Stomach (tissue), 9 donors: ENCODE data around the gene PTPRU. TPM values are rescaled to one million over a fixed set of nuclear protein-coding genes. Genes with fewer than 3 reads are reported as not detected.

Experiments
- DNase-seq, 2 donors: peaks; one replicate each; pipeline versions ENCODE4 v3.0.0 to v3.0.0-alpha.2; 2013 to 2019
- H3K27ac ChIP-seq, 5 donors: fragments of 200-600 bp in 4 of 5; sonication (generic) in 4 of 5; one replicate each; pipeline ENCODE4 v1.5.1; 2013 to 2019; ENCODE audit warnings: mild to moderate bottlenecking in 1 of 5, moderate library complexity in 1 of 5
- H3K27me3 ChIP-seq, 3 donors: fragments of 200-600 bp; sonication (generic); one replicate each; pipeline ENCODE4 v1.5.1; 2017 to 2019; ENCODE audit warnings: mixed run types in 1 of 3
- H3K36me3 ChIP-seq, 4 donors: fragments of 200-600 bp; sonication (generic); 1 replicate in 3 of 4; 2 replicates in 1 of 4; pipeline ENCODE4 v1.5.1; 2016 to 2019
- H3K4me1 ChIP-seq, 4 donors: fragments of 200-600 bp; sonication (generic); one replicate each; pipeline ENCODE4 v1.5.1; 2016 to 2019
- H3K4me3 ChIP-seq, 4 donors: fragments of 200-600 bp; sonication (generic) in 3 of 4; one replicate each; pipeline ENCODE4 v1.5.1; 2016 to 2019; ENCODE audit warnings: mild to moderate bottlenecking in 1 of 4
- H3K9me3 ChIP-seq, 4 donors: fragments of 200-600 bp; sonication (generic); one replicate each; pipeline ENCODE4 v1.5.1; 2016 to 2019
- EP300 ChIP-seq: sonication (generic); formaldehyde crosslinking; IDR thresholded peaks from one replicate; pipeline ENCODE4 v1.6.1; 2017; ENCODE audit warnings: antibody characterized with exemption
- POLR2A ChIP-seq, 4 donors: fragments of 450-650 bp; IDR thresholded peaks; one replicate each; pipeline ENCODE4 v1.6.1; 2016; ENCODE audit warnings: antibody characterized with exemption in 4 of 4, control low read depth in 2 of 4, mild to moderate bottlenecking in 1 of 4, moderate library complexity in 1 of 4
- POLR2AphosphoS5 ChIP-seq, 3 donors: sonication (generic); formaldehyde crosslinking; IDR thresholded peaks; one replicate each; pipeline ENCODE4 v1.6.1; 2016; ENCODE audit warnings: antibody characterized with exemption in 3 of 3
- WGBS, 5 donors: extraction: QIAGEN DNeasy Blood & Tissue Kit in 3 of 5; methylation state at CpG; one replicate each; pipeline versions ENCODE4 v1.1.5 to v1.1.7; 2013 to 2018; 5-methylcytosine and 5-hydroxymethylcytosine counted together
- intact Hi-C: fragments of 100-400 bp; cut with DNase I; formaldehyde crosslinking; loops from one replicate; pipeline ENCODE4 v1.15.1; 2023; ENCODE audit warnings: low total_unique reads
- polyA plus RNA-seq, 3 donors: library from polyadenylated mRNA; stranded (reverse); fragments of 200-250 nt; gene quantifications; one replicate each; pipeline ENCODE4 v1.2.3, GENCODE V29; 2013
- total RNA-seq, 5 donors: library from RNA; depleted of rRNA; stranded (reverse); fragments of >200 nt; gene quantifications; one replicate each; pipeline versions ENCODE4 v1.1.0 to v1.2.3, GENCODE V29; 2014 to 2016
- TF ChIP-seq, protein P1 (sequence below), 7 experiments: fragments of 450-650 bp in 4 of 7; fragments of 200-600 bp in 3 of 7; sonication (generic) in 3 of 7; IDR thresholded peaks; one replicate each; pipeline ENCODE4 v1.5.1; 2016 to 2019; ENCODE audit warnings: antibody characterized with exemption in 7 of 7, control low read depth in 2 of 7, mild to moderate bottlenecking in 1 of 7
- donor health status: healthy with polysubstance abuse.
- donor health status: Bipolar disorder and iron deficiency.
- donor health status: healthy.

The PTPRU gene
- total and polyA plus RNA-seq, 8 donors = 0.29 to 17.5 (median 6.2) TPM

DNA sequence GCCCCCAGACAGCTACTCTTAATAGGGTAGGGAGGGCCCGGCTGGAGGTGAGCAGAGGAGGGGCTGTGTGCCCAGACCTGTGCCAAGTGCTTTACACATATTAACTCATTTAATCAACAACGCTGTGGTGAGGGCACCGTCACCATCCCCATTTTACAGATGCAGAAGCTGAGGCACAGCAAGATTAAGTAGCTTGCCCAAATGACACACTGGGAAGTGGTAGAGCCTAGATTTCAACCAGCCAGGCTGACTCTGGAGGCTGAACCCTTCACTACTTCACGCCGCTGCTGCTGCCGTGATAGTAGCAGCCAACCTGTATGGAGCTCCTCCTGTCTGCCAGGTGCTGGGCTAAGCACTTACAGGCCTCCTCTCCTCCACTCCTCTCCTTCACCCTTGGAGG is 127.2 kb downstream of the PTPRU start:
- Histone ChIP-seq H3K9me3 (peaks cover 0 to 9% (median 2%) of the 10 kb centered on the region in 4 donors), H3K27ac (no peak overlapping the region), H3K36me3 (no peaks in the 10 kb centered on the region), H3K4me1 (no peaks in the 10 kb centered on the region), H3K4me3 (no peak overlapping the region), H3K27me3 (peaks cover 0 to 39% (median 6%) of the 10 kb centered on the region in 3 donors)
- TF ChIP-seq EP300 (no peak), POLR2A (IDR thresholded peaks at IDR 0.05) (no peak), POLR2AphosphoS5 (IDR thresholded peaks at IDR 0.05) (no peak)
- TF ChIP-seq, protein P1, sequence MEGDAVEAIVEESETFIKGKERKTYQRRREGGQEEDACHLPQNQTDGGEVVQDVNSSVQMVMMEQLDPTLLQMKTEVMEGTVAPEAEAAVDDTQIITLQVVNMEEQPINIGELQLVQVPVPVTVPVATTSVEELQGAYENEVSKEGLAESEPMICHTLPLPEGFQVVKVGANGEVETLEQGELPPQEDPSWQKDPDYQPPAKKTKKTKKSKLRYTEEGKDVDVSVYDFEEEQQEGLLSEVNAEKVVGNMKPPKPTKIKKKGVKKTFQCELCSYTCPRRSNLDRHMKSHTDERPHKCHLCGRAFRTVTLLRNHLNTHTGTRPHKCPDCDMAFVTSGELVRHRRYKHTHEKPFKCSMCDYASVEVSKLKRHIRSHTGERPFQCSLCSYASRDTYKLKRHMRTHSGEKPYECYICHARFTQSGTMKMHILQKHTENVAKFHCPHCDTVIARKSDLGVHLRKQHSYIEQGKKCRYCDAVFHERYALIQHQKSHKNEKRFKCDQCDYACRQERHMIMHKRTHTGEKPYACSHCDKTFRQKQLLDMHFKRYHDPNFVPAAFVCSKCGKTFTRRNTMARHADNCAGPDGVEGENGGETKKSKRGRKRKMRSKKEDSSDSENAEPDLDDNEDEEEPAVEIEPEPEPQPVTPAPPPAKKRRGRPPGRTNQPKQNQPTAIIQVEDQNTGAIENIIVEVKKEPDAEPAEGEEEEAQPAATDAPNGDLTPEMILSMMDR (IDR thresholded peaks at IDR 0.05) = no peak
- intact Hi-C loops = no loop called here
- 85 to 92% (median 89%) methylated on average over 4 to 6 of the region's 6 CpGs for WGBS, 5 donors
- DNase-seq = no peak

DNA sequence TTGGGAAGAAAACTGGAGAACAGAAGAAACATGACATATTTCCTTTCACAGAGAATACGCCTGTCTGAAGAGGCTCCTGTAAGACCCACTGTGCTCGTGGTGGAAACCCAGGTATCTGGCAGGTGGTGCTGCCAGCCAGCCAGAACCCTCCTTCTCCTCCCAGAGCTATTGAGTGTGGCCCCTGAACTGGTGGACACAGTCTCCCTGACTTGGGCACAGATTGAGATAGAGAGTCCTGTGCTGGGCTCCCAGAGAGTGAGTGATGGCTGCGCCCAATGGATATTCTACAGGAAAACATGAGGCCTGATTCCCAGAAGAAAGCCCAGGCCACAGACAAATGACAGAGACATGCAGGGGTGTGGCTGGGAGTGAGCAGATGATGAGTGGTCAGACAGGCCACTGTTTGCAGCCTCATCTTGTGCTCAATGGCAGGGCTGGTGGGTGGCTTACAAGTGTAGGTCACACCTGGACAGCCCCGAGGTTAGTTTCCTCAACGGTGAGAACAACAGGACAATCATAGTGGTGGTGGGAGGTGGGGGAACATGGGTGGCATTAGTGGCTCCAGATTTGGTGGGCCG is 127.9 kb downstream of the PTPRU start:
- peaks cover 0 to 9% (median 2%) of the 10 kb centered on the region in 4 donors for H3K9me3 ChIP-seq
- DNase-seq = no peak
- no peak overlapping the region for H3K4me3 ChIP-seq
- no peak overlapping the region for H3K27ac ChIP-seq
- no peaks in the 10 kb centered on the region for H3K4me1 ChIP-seq
- TF ChIP-seq EP300 (no peak), POLR2AphosphoS5 (IDR thresholded peaks at IDR 0.05) (no peak), POLR2A (IDR thresholded peaks at IDR 0.05) (no peak)
- TF ChIP-seq, protein P1 (IDR thresholded peaks at IDR 0.05) = no peak
- 79 to 90% (median 85%) methylated on average over 6 of the region's 6 CpGs for WGBS, 5 donors
- peaks cover 0 to 46% (median 6%) of the 10 kb centered on the region in 3 donors for H3K27me3 ChIP-seq
- H3K36me3 ChIP-seq = no peaks in the 10 kb centered on the region
- intact Hi-C loops = no loop called here

DNA sequence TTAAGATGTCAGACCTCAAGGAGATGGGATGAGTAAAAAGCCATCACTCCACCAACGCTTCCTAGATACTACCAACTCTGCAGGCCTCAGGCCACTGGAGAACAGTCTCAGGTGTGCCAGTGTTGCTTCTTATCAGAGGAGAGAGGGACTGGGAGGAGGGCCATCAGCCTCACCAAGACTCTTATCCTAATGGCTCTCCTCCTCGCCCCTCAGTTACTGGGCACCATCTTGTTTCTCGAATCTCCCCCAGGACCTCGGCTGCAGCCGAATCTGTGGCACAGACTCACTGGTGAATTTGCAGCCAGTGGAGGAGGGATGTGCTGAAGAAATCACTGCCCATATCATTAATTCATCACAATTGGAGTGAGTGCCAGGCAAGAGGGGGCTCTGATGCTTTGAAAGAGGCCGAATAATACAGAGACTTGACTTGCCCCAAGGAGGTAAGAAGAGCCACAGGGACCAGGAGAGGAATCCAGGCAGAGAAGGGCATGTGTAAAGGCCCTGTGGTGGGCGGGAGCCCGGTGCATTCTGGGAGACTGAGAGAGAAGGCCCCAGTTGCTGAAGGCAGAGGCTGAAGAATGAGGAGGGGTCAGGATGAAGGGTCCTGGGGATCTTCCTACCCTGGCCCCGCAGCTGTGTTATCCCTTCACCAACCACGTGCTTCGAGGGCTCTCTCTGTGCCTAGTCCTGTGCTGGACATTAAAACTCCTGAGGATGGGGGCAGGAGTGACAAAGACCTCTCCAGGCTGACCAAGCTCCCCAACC is 129.8 kb downstream of the PTPRU start:
- no peak for DNase-seq
- no peaks in the 10 kb centered on the region for H3K4me1 ChIP-seq
- peaks cover 0 to 59% (median 3%) of the 10 kb centered on the region in 3 donors for H3K27me3 ChIP-seq
- intact Hi-C loops = no loop called here
- TF ChIP-seq, protein P1 (IDR thresholded peaks at IDR 0.05) = no peak
- H3K4me3 ChIP-seq = no peak overlapping the region
- WGBS, 5 donors = 81 to 86% (median 82%) methylated on average over 11 of the region's 11 CpGs
- H3K27ac ChIP-seq = no peak overlapping the region
- H3K9me3 ChIP-seq = peaks cover 0 to 9% (median 2%) of the 10 kb centered on the region in 4 donors
- H3K36me3 ChIP-seq = no peaks in the 10 kb centered on the region

DNA sequence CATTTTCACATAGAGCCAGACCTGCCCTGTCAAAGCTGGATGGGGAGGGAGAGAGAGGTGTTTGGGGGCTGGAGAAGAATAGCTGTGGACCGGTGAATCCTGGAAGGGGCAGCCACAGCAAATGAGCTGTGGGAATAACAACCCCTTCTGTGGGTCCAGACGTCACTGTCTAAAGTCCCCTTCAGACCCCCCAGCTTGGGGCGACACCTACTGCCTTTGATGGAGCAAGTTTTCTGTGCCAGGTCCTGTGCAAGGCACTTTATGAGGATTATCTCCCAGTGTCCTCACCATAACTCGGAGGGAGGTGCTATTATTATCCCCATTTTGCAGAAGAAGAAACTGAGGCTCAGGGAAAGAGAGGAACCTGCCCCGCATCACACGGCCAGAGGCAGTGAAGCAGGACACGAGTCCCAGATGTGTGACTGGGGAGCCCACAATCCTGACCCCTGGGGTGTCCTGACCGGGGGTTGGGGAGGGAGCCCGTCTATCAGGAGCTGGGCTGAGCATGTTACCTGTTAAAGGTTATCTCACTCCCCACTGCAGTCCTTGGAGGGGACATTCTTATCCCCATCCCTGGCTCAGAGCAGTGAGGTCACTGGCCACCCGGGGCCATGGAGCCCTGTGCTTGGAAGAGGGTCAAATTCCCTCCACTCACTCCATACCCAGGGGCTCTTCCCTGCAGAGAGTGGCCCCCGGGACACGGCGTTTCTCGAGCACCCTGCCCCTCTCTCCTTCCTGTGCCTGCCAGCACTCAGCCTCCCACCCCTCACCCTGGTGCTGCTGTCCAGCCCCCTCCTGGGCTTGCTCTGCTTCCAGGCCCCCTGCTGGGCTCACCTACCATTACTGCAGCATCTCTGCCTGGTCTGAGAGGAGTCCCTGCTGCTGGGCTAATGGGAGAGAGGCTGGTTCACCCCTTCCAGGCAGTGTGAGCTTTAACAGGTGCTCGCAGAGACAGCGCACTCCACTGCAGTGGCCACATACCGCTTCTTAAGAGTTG is 132.9 kb downstream of the PTPRU start:
- H3K36me3 ChIP-seq = no peaks in the 10 kb centered on the region
- 64 to 68% (median 67%) methylated on average over 14 to 17 of the region's 17 CpGs for WGBS, 5 donors
- intact Hi-C loops = no loop called here
- peaks cover 0 to 9% (median 3%) of the 10 kb centered on the region in 4 donors for H3K9me3 ChIP-seq
- H3K4me3 ChIP-seq = no peak overlapping the region
- no peaks in the 10 kb centered on the region for H3K4me1 ChIP-seq
- H3K27me3 ChIP-seq = peaks cover 0 to 63% (median 4%) of the 10 kb centered on the region in 3 donors
- TF ChIP-seq POLR2AphosphoS5 (IDR thresholded peaks at IDR 0.05) (no peak), POLR2A (IDR thresholded peaks at IDR 0.05) (no peak), EP300 (no peak)
- TF ChIP-seq, protein P1 (IDR thresholded peaks at IDR 0.05) = no peak
- no peak overlapping the region for H3K27ac ChIP-seq
- DNase-seq = no peak
